Dermis microvascular lymphatic vessel endothelial cell (primary cell): ENCODE results near the gene SEC14L1. TPM values are rescaled to one million over a fixed set of nuclear protein-coding genes. Genes with fewer than 3 reads are reported as not detected.

Experiments used
- DNase-seq, 2 donors: peaks; one replicate each; pipeline versions ENCODE4 v3.0.0 to v3.0.0-alpha.2; 2010; ENCODE audit warnings: low read depth in 2 of 2
- total RNA-seq: library from RNA; depleted of rRNA; stranded (reverse); fragments of >200 nt; gene quantifications from 2 replicates; pipeline ENCODE4 v1.2.1, GENCODE V29; 2014

Gene SEC14L1
- total RNA-seq, 1 donor from 2014 or later: 196 TPM

DNA sequence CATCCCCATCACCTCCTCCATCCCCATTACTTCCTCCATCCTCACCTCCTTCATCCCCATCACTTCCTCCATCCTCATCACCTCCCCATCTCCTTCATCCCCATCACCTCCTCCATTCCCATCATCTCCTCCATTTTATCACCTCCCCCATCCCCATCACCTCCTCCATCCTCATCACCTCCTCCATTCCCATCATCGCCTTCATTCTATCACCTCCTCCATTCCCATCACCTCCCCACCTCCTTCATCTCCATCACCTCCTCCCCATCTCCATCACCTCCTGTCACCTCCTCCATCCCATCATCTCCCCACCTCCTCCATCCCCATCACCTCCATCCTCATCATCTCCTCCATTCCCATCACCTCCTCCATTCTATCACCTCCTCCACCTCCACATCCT, 116.4 kb downstream of the SEC14L1 start:
- DNase-seq: no peak

DNA sequence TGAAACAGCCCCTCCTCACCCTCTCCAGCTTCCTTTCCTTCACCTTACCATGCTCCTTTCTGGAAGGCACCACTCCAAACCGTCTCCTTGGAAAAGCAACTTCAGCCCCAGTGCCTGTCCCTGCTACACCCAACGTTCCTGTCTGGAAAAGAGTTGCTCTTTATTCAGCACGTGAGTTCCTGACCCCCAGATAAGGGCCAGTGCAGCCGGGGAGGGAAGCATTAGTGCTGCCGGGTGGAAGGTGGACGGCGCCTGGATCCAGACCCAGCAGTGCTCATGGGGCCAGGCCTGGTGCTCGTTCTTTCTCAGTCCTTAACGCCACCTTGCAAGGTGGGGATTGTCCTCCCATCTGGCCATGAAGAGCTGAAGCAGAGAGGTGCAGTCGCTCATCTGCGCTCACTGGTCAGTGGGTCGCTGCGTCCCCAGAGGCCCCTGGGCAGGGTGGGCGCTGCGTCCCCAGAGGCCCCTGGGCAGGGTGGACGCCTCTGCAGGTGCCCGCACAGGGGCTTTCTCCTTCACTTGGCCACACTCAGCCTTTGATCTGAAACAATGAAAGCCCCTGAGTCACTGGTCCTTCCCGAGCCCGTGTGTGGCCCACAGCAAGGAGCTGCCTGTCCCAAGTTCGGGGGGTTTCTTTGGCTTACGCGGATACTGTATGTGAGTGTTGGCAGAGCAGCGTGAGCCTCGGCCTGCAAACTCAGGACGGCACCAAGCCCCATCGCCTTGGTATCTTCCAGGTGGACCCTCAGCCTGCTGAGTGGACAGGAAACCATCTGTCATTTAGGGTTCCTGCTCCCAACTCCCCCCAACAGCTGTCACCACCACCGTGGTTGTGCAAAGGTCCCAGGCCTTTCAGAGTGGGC, 117.1 kb downstream of the SEC14L1 start:
- DNase-seq: no peak

DNA sequence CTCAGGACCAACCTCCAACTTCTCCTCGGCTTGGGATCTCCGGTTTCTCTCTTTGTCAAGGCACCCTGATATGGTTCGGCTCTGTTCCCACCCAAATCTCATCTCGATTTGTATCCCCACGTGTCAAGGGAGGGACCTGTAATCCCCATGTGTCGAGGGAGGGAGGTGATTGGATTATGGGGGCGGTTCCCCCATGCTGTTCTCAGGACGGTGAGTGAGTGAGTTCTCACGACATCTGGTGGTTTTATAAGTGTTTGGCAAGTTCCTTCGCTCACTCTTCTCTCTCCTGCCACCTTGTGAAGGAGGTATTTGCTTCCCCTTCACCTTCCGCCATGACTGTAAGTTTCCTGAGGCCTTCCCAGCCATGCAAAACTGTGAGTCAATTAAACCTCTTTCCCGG, 117.9 kb downstream of the SEC14L1 start:
- DNase-seq: no peak

DNA sequence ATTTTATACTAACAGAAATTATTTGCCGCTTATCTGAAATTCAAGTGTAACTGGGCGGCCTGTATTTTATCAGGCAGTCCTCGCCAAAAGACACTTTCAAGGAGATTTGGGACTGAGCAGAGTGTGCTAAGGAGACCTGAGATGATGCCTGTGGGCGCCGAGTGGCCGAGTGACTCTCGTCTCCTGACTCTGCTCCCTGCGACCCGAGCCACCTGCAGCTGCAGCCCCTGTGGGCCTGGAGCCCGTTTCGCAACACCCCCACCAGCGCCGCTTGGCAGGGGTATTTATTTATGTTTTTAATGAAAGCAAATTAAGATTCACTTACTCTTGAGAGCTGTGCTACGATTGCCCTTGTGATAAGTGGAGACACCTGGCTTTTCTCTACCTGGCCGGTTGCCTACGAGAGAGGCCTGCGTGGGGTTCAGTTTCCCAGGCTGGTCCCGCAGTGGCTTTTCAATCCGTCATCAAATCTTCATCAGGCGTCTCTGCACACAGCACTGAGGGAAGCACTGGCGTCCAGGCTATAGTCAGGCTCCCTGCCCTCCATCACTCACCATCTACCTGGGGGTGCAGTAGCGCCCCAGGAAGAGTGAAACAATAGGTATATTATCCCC, 124.0 kb downstream of the SEC14L1 start:
- no peak for DNase-seq

DNA sequence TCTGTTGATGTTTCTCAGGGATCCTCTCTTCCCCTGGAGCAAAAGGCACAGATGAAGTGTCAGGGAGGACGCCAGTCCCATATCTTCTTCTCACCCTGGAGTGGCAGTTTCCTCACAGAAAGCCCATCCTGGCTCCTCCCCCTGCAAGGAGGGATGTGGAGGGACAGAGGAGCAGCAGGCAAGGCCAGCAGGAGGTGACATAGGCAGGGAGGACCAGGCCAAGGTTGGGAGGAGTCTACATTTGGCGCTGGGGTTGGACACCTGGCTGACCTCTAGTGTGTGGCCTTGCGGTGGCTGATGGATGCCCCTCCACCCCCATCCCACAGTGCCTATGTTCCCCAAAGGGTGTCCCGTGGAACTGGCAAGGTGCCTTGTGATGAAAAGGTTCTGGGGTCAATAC, 125.4 kb downstream of the SEC14L1 start:
- DNase-seq: no peak
